GM04504 (cell line): ENCODE measurements around the gene GUCY1A2.
A peak's percentile ranks its signal among the peaks of the same experiment; 100 is the strongest.

Experiments used
- DNase-seq: peaks from one replicate; pipeline ENCODE4 v3.0.0-alpha.2; 2012; ENCODE audit warnings: low read depth

Gene GUCY1A2

DNA sequence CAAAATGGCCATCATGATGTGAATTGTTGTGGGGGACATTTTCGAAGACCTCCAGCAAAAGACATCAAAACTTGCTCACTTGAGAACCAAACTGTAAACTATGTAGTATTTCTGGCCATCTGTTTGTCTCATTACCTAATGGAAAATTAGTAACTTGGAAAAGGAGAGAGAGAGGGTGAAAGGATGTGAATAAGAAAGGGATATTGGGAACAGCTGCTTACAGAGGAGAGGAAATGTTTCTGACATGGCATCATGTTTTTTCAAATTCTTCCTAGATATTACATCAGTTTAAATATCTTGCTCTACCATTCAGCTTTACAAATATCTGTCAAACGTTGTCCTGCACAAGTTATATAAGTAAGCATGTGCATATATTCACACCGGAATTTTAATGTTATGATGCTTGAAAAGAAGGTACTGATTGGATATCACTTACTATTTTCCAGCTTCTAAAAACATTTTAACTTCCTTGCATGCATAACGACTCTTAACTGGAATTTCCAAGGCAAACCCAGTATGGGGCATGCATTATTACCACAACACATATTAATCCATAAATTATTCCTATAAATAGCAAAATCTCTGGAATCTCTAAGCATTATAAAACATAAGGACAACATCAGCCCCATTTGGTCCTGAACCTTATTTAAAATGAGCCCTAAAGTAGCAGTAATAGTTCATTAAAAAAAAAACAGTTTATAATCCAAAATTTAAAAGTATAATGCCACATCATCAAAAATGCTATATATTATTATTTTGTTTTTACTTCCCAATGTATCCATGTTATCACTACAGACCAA, 20.0 kb downstream of the GUCY1A2 start:
- no peak for DNase-seq

DNA sequence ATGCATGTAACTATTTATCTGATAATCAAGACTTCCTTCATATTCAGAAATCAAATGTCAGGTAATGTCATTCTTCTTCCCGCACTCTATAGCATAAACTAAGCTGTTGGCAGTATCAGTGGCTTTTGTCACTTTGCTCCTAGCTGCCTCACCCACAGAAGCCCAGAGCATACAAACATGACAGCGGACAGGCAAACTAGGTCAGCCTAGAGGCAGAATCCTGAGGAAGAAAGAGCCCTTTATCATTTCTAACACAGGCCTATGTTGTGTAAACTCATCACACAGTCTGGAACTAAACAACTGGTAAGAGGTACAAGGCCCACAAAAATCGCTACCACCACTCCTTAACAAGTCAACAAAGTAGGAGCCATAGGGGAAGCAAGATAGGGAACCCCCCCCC, 21.0 kb downstream of the GUCY1A2 start:
- DNase-seq, result no peak

GRCh38 chr11:106996691-106997090, 21.6 kb downstream of the GUCY1A2 start:
- DNase-seq, result no peak

GRCh38 chr11:106990331-106990730, 27.9 kb downstream of the GUCY1A2 start:
- DNase-seq, result no peak

DNA sequence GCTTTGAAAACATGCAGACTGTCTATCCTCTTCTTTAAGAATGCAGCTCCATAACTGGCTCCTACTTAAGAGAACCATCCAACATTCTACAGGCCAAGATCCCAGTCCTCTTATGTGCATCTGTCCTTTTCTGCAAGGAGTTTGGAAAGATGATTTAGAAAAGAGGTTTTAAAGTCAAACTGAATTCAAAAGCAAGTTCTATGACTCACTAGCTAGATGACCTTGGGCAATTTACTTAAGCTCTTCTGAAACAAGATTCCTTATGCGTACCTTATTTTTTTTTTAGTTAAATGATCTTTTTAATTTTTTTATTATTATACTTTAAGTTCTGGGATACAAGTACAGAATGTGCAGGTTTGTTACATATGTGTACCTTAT, 29.2 kb downstream of the GUCY1A2 start:
- DNase-seq, result no peak

DNA sequence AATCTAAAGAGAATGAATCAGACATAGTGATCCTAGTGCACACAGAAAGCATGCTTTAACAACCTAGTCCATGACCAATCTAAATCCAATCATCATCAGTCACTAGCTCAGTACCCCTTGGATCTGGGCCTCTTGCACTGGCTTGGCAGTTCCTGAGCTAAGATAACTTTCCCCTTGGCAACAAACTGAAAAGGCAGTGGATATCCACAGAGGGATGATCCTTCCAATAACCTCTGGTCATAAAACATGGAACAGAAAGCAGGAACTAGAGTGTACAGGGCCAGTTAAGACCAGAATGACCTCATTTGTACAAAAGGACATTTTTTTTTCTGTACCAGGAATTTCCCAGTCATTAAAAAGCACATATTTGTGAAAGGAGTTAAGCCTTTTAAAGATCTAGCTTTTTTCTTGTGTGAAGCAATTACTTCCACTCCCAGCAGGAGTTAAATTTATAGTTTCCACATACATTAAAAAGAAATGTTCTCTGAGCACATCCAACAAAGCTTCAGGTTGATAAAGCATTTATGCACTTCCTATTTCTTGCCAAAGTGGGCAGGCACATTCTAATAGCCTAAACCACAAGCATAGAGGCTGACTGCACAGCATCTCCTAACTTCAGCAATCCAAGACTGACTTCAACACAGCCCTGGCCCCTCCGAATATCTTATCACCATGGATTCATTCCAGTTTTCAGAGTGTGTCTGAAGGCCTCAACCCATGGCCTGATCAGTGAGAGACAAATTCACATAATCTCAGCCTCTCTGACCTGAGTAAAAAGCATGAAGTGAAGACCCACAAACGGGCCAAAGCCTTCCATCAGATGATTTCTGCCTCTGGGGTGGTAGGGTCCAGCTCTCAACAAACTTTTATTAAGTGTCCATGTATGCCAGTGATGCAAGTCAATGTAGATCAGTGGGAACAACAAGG, 29.9 kb downstream of the GUCY1A2 start:
- peak; percentile 92 for DNase-seq

DNA sequence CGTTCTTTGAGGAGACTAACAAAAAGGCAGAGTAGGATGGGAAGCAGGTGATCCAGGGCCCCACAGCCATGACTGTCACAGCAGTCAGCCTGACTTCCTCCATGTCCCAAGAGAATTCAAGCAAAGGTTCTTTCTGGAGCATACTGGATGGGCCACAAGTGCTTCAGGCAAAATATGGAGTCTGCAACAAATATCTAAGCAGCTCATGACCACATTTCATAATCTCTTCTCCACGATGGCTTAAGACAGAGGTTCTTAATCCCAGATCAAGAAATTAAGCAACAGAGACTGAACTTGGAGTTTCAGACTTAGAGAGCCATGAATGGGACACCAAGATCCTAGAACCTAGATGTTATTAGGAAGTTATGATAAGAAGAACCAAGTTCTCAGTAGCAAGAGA, 31.6 kb downstream of the GUCY1A2 start:
- DNase-seq, result no peak

DNA sequence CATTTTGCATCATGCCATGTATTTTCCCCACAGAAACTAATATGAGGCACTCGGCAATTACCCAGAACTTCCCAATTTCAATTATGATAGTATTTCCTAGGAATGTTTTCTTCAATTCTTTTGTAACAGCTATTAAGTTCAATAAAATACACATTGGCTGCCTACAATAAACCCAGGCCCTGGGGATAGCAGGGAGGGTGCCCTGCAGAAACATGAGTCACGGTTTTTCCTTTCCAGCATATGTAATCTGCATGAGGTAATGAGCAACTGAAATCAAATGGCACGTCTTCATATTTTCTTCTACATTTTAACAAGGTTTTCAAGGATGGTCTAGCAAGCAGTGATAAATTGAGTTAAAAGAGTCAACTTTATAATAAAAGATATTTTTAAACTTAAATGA, 32.0 kb downstream of the GUCY1A2 start:
- peak; percentile 47 for DNase-seq

DNA sequence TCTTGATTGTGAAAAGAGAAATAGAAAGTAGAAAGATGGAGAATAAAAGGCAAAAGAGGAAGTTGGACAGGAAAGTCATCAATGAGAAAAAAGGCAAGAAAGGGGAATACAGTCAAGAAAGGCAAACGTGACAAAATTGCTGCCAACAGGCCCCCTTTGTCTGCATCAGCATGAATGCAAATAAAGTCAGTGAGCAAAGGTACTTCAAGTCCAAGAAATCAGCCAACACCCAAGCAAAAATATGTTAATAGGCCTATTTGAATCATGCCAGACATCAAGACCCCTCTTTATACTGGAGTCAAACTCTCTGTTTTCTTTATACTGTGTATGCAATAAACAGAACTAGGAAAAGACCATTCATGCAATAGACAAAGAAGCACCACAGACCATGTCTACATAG, 34.3 kb downstream of the GUCY1A2 start:
- DNase-seq, result no peak

DNA sequence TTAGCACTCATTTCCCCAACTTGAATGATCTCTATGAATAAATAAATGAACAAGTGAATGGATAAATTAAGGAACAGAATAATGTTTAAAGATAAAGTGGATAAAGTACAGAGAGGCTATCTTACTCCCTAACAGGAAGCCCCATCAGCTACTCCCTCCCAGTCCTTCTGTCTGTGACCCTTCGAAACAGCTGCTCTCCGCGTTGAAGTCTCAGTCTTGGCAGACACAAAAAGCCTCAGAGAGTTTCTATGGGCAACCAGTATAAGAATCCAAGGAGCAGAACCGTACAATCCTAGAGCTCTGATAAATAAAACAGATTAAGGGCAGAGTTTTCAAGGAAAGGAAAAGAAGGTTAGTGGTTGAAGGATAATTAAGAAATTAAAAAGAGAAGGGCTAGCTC, 35.0 kb downstream of the GUCY1A2 start:
- no peak for DNase-seq

- DNase-seq, result no peak
Observed at GRCh38 chr11:106974831-106975230, 43.4 kb downstream of the GUCY1A2 start.

- DNase-seq, result no peak
Observed at GRCh38 chr11:106971864-106972263, 46.4 kb downstream of the GUCY1A2 start.

DNA sequence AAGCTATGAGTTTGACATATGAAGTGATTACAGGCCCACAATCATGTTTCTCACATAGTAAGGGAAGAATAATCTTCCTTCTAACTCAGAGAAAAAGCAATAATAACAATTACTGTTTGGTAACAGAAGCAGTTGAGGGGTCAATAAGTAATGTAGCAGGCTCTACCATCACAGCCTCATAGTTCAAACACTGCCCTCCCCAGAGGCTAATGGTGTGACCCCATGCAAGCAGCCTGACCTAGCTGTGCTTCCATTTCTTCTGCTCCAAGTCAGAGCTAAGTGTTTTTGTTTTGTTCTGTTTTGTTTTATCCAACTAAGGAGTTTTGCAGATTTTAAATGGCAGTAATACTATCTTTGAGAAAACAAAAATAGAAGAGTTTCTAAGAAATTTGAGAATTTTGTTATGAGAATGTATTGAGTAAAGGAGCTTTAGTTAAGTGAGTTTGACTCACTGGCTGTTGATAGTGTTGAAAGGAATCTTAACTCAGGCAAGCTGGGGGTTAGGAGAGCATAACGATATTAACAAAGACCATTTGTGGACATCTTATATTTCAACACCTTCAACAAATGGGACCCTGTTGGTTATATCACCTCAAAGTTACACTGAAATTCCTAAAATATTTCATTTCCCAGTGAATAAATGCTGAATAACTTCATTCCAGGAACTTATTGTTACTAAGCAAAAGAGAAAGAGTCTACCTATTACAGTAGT, 48.5 kb downstream of the GUCY1A2 start:
- DNase-seq, result no peak

- DNase-seq, result no peak
Observed at GRCh38 chr11:106962995-106963394, 55.3 kb downstream of the GUCY1A2 start.

GRCh38 chr11:106961518-106961917, 56.8 kb downstream of the GUCY1A2 start:
- DNase-seq, result peak; percentile 81

- no peak for DNase-seq
Observed at GRCh38 chr11:106961048-106961447, 57.2 kb downstream of the GUCY1A2 start.

- peak; percentile 39 for DNase-seq
Observed at GRCh38 chr11:106959800-106960199, 58.5 kb downstream of the GUCY1A2 start.

DNA sequence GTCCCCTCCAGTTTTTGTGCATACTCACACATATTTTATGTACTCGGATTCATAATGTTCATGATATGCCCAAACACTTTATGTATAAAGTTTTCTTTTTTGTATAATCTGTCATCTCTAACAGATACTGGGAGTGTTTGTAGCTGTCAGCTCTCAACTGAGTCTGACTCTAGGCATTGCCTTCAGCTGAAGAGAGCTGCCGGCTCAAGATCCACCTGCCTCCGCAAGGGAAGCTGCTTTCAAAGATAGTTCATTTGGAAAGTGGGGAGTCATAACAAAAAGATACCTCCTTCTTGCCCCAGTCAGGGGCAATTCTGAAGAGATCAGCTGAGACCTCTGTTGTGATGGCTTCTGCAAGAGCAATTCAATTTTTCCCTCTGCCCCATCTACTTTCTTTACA, 58.9 kb downstream of the GUCY1A2 start:
- no peak for DNase-seq

DNA sequence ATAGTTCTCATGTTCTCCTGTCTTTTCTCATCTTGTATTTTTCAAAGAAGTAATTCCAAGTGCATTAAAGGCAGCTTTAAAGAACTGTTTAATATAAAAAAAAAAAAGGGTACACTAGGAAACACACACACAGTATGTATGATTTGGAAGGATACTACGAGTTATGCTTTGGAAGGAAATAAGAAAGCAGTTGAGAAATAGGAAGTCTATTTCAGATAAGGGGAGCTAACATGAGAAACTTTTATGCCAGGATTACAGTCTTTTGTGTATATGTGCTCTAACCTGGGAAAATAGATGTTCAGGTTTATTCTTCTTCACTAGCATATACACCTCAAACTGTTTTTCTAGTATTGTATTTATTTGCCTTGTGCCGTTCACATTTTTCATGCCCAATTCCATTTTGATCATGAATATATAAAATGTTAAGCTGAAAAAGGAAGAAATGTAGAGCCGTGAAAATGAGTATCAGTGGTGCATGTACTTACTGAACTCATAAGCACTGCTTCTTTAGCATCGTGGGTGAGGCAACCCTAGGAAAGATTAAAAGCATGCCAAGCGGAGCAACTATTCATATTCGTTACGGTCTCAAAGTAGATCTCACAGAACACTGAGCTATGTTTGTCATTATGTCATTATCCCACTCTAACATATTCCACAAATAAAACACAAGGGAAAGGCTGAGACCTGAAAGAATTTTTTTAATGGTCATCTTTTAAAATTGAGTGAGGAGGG, 59.6 kb downstream of the GUCY1A2 start:
- DNase-seq, result no peak

- no peak for DNase-seq
Observed at GRCh38 chr11:106957030-106957482, 61.2 kb downstream of the GUCY1A2 start.

GRCh38 chr11:106950067-106950491, 68.2 kb downstream of the GUCY1A2 start:
- no peak for DNase-seq

GRCh38 chr11:106943089-106943488, 75.2 kb downstream of the GUCY1A2 start:
- no peak for DNase-seq
